Naive B cell (primary cell): ENCODE data around the gene SPPL2B. TPM values are rescaled to one million over a fixed set of nuclear protein-coding genes. Genes with fewer than 3 reads are reported as not detected.
"Not testable (repeated sequence)": the region's sequence is repeated elsewhere in the genome, so short reads cannot be mapped to it uniquely, and the experiment has no call there.

Experiments
- ATAC-seq, 2 donors: fragments of 150-1000 bp; cut with Tn5 transposase; 2 replicates each; pipeline ENCODE4 v1.10.0; 2021; ENCODE audit warnings: low read depth in 2 of 2, mild to moderate bottlenecking in 2 of 2, moderate library complexity in 2 of 2
- DNase-seq: peaks from one replicate; pipeline ENCODE4 v3.0.0; 2022
- H3K27ac Mint-ChIP-seq, 6 donors: one replicate each; pipeline ENCODE4 v1.8.0; 2020 to 2022; ENCODE audit warnings: mild to moderate bottlenecking in 6 of 6, mixed read lengths in 6 of 6, moderate library complexity in 5 of 6, inconsistent platforms in 2 of 6
- H3K27me3 Mint-ChIP-seq, 3 donors: one replicate each; pipeline ENCODE4 v1.8.0; 2021 to 2022; ENCODE audit warnings: mixed read lengths in 3 of 3, mild to moderate bottlenecking in 1 of 3
- H3K36me3 Mint-ChIP-seq, 2 donors: one replicate each; pipeline ENCODE4 v1.8.0; 2020 to 2022; ENCODE audit warnings: mixed read lengths in 2 of 2, inconsistent platforms in 1 of 2, mild to moderate bottlenecking in 1 of 2
- H3K4me1 Mint-ChIP-seq, 3 donors: one replicate each; pipeline ENCODE4 v1.8.0; 2020 to 2022; ENCODE audit warnings: mixed read lengths in 3 of 3, inconsistent platforms in 1 of 3, mild to moderate bottlenecking in 1 of 3, moderate library complexity in 1 of 3
- H3K4me3 Mint-ChIP-seq, 8 donors: one replicate each; pipeline ENCODE4 v1.8.0; 2020 to 2022; ENCODE audit warnings: mild to moderate bottlenecking in 8 of 8, mixed read lengths in 8 of 8, moderate library complexity in 8 of 8, inconsistent platforms in 2 of 8
- H3K9me3 Mint-ChIP-seq, 7 donors: one replicate each; pipeline ENCODE4 v1.8.0; 2020 to 2022; ENCODE audit warnings: mixed read lengths in 7 of 7, mild to moderate bottlenecking in 5 of 7, inconsistent platforms in 2 of 7, moderate library complexity in 1 of 7
- polyA plus RNA-seq, 6 donors: library from polyadenylated mRNA; unstranded; fragments of 300-500 nt; fragmentation: Illumina TruSeq; gene quantifications; one replicate each; pipeline ENCODE4 v1.2.3, GENCODE V29; 2021; ENCODE audit warnings: low read depth in 6 of 6

The SPPL2B gene
- polyA plus RNA-seq, 6 donors from 2014 or later: 13.0 to 38.0 (median 18.7) TPM

- not testable (repeated sequence) for H3K36me3 Mint-ChIP-seq, H3K27me3 Mint-ChIP-seq
These were observed 66.9 kb downstream of the SPPL2B start for GRCh38 chr19:2395293-2395829.

DNA sequence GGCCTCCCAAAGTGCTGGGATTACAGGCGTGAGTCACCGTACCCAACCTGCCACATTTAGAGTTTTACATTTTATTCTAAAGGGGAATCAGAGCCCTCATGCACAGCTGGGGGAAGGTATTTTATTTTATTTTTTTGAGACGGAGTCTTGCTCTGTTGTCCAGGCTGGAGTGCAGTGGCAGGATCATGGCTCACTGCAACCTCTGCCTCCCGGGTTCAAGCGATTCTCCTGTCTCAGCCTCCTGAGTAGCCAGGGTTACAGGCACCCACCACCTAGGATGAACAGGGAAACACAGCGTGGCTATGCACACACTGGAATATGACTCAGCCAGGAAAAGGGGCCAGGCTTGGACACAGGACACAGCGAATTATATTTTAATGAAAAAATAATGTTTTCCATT is 68.7 kb downstream of the SPPL2B start:
- ATAC-seq, DNase-seq, H3K4me3 Mint-ChIP-seq, H3K27me3 Mint-ChIP-seq, H3K36me3 Mint-ChIP-seq, H3K9me3 Mint-ChIP-seq, H3K27ac Mint-ChIP-seq: not testable (repeated sequence)
- H3K4me1 Mint-ChIP-seq: peaks cover 4 to 17% (median 15%) of the 10 kb centered on the region in 3 donors

More at GRCh38 chr19:2395293-2395829, 66.9 kb downstream of the SPPL2B start:
- peak overlapping the region in 2 of 8 donors; percentile 25 to 88 for H3K4me3 Mint-ChIP-seq
- H3K9me3 Mint-ChIP-seq, DNase-seq, ATAC-seq: not testable (repeated sequence)
- peak overlapping the region in 2 of 6 donors; percentile 36 to 39 for H3K27ac Mint-ChIP-seq
- H3K4me1 Mint-ChIP-seq: peaks cover 9 to 24% (median 21%) of the 10 kb centered on the region in 3 donors

DNA sequence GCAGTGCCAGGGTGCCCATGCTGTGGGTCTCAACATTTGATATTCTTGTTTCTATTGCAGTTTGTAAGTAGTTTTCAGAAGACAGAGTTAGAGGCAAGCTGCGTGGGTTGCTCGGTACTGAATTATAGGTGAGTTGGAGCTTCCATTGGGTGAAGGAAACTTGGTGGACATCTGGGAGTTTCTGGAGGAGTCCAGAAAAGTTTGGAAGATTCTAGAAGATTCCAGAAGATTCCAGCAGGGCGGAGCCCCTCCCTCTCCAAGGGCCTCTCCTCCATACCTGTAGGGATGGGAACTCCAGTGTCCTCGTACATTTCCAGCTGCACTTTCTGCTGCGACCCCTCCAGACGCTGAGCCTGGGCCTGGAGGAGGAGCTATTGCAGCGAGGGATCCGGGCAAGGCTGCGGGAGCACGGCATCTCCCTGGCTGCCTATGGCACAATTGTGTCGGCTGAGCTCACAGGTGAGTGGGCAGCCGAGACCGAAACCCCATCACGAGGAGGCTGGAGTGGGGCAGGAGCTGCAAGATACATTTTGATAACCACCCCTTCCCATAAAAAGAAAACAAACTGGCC is 70.3 kb downstream of the SPPL2B start:
- Mint-ChIP-seq H3K27me3 (no peaks in the 10 kb centered on the region), H3K4me3 (no peak overlapping the region), H3K36me3 (no peaks in the 10 kb centered on the region), H3K4me1 (peaks cover 4 to 17% (median 4%) of the 10 kb centered on the region in 3 donors), H3K9me3 (no peaks in the 10 kb centered on the region), H3K27ac (no peak overlapping the region)
- DNase-seq (no peak), ATAC-seq (no peak)

GRCh38 chr19:2399582-2399981 is 71.1 kb downstream of the SPPL2B start:
- Mint-ChIP-seq H3K27me3 (no peaks in the 10 kb centered on the region), H3K4me1 (peaks cover 0 to 10% (median 0%) of the 10 kb centered on the region in 3 donors), H3K4me3 (no peak overlapping the region), H3K9me3 (peaks cover 0 to 2% (median 0%) of the 10 kb centered on the region in 7 donors), H3K27ac (no peak overlapping the region), H3K36me3 (no peaks in the 10 kb centered on the region)
- DNase-seq (no peak), ATAC-seq (no peak)

Other genes starting within 250 kb of the SPPL2B start
- 100 to 1,000 TPM in 1 of 6 donors, 10 to 100 TPM in 5; 52.2 to 106 (median 75.1) TPM for gene MOB3A, start 232.4 kb upstream of the SPPL2B start, polyA plus RNA-seq
- gene IZUMO4, start 231.8 kb upstream of the SPPL2B start, polyA plus RNA-seq: 1 to 10 TPM in 1 of 6 donors, under 1 TPM in 5; 0.48 to 1.2 (median 0.85) TPM
- 10 to 100 TPM in 5 of 6 donors, 1 to 10 TPM in 1; 6.7 to 36.3 (median 15.5) TPM for gene AP3D1, start 177.1 kb upstream of the SPPL2B start, polyA plus RNA-seq
- 1 to 10 TPM in 1 of 6 donors, under 1 TPM in 5; 0.11 to 2.4 (median 0.70) TPM for gene DOT1L, start 164.8 kb upstream of the SPPL2B start, polyA plus RNA-seq
- 100 to 1,000 TPM in 5 of 6 donors, 10 to 100 TPM in 1; 98.9 to 148 (median 126) TPM for gene PLEKHJ1, start 92.4 kb upstream of the SPPL2B start, polyA plus RNA-seq
- gene SF3A2, start 91.9 kb upstream of the SPPL2B start, polyA plus RNA-seq: 10 to 100 TPM; 13.1 to 37.2 (median 20.3) TPM
- gene AMH, start 79.4 kb upstream of the SPPL2B start, polyA plus RNA-seq: not detected
- gene JSRP1, start 72.3 kb upstream of the SPPL2B start, polyA plus RNA-seq: under 1 TPM in 3 of 6 donors, not detected in 3; 0.41 to 0.87 (median 0.53) TPM
- gene PEAK3, start 46.5 kb upstream of the SPPL2B start, polyA plus RNA-seq: 1 to 10 TPM in 1 of 6 donors, under 1 TPM in 4, not detected in 1; 0.30 to 1.0 (median 0.49) TPM
- gene LINGO3, start 20.5 kb upstream of the SPPL2B start, polyA plus RNA-seq: 10 to 100 TPM in 5 of 6 donors, 1 to 10 TPM in 1; 6.4 to 45.0 (median 15.4) TPM
- gene LSM7, start 98 bp upstream of the SPPL2B start, polyA plus RNA-seq: 100 to 1,000 TPM; 275 to 337 (median 314) TPM
- not detected for gene TMPRSS9, start 31.6 kb downstream of the SPPL2B start, polyA plus RNA-seq
- 10 to 100 TPM; 50.0 to 99.3 (median 70.8) TPM for gene TIMM13, start 98.9 kb downstream of the SPPL2B start, polyA plus RNA-seq
- gene LMNB2, start 128.3 kb downstream of the SPPL2B start, polyA plus RNA-seq: 1 to 10 TPM; 3.2 to 5.4 (median 4.5) TPM
- 100 to 1,000 TPM in 3 of 6 donors, 10 to 100 TPM in 3; 40.2 to 177 (median 125) TPM for gene GADD45B, start 147.4 kb downstream of the SPPL2B start, polyA plus RNA-seq